HEK293 (cell line): Measurements from ENCODE around the gene DGKH.

Experiments
- ATF2 ChIP-seq: fragments of 450-650 bp; formaldehyde crosslinking; IDR thresholded peaks from 2 replicates; pipeline ENCODE4 v1.5.1; 2016; ENCODE audit warnings: missing biosample characterization, missing genetic modification characterization, low read depth
- CTCF ChIP-seq: fragments of 450-650 bp; formaldehyde crosslinking; IDR thresholded peaks from 2 replicates; pipeline ENCODE4 v1.5.1; 2016; ENCODE audit warnings: missing biosample characterization, missing genetic modification characterization
- EGR2 ChIP-seq: fragments of 450-650 bp; formaldehyde crosslinking; IDR thresholded peaks from 2 replicates; pipeline ENCODE4 v1.5.1; 2016; ENCODE audit warnings: low read depth, missing biosample characterization, missing genetic modification characterization
- GLIS2 ChIP-seq: fragments of 450-650 bp; formaldehyde crosslinking; IDR thresholded peaks from 2 replicates; pipeline ENCODE4 v1.5.1; 2016; ENCODE audit warnings: missing biosample characterization, missing genetic modification characterization
- PATZ1 ChIP-seq: fragments of 450-650 bp; formaldehyde crosslinking; IDR thresholded peaks from 2 replicates; pipeline ENCODE4 v1.5.1; 2016; ENCODE audit warnings: missing biosample characterization, missing genetic modification characterization
- REST ChIP-seq: fragments of 450-650 bp; formaldehyde crosslinking; IDR thresholded peaks from 2 replicates; pipeline ENCODE4 v1.5.1; 2016; ENCODE audit warnings: missing biosample characterization, missing genetic modification characterization
- ZNF121 ChIP-seq: fragments of 450-650 bp; formaldehyde crosslinking; IDR thresholded peaks from 2 replicates; pipeline ENCODE4 v1.5.1; 2016; ENCODE audit warnings: missing biosample characterization, missing genetic modification characterization
- ZNF16 ChIP-seq: fragments of 450-650 bp; formaldehyde crosslinking; IDR thresholded peaks from 2 replicates; pipeline ENCODE4 v1.5.1; 2016; ENCODE audit warnings: low read depth, missing biosample characterization, missing genetic modification characterization
- ZNF311 ChIP-seq: fragments of 450-650 bp; formaldehyde crosslinking; IDR thresholded peaks from 2 replicates; pipeline ENCODE4 v1.5.1; 2017; ENCODE audit warnings: missing biosample characterization, missing genetic modification characterization, borderline replicate concordance
- ZNF777 ChIP-seq: fragments of 450-650 bp; formaldehyde crosslinking; IDR thresholded peaks from 2 replicates; pipeline ENCODE4 v1.5.1; 2017; ENCODE audit warnings: missing biosample characterization, missing genetic modification characterization, borderline replicate concordance

GRCh38 chr13:42116225-42116624 is 67.8 kb downstream of the DGKH start:
- TF ChIP-seq REST (tag by site-specific recombination) (no peak), PATZ1 (tag by site-specific recombination) (no peak), CTCF (tag by site-specific recombination) (no peak), ZNF121 (tag by site-specific recombination) (no peak), ATF2 (tag by site-specific recombination) (no peak), GLIS2 (tag by site-specific recombination) (no peak), EGR2 (tag by site-specific recombination) (no peak), ZNF777 (tag by site-specific recombination) (no peak), ZNF311 (tag by site-specific recombination) (no peak), ZNF16 (tag by site-specific recombination) (no peak)
